A673 (cell line): ENCODE results near the gene RABGAP1L. TPM values are rescaled to one million over a fixed set of nuclear protein-coding genes. Genes with fewer than 3 reads are reported as not detected.

ENCODE experiments used
- BruUV-seq: library from RNA; stranded (reverse); fragments of 400-500 nt; replicated peaks from 2 replicates; lab custom pipeline; 2021; lab: Mats Ljungman, UMichigan
- CTCF ChIA-PET: fragments of 300-600 bp; sonication (Branson Sonifier 250); formaldehyde crosslinking; loops from one replicate; lab custom pipeline; 2022; ENCODE audit warnings: antibody characterized with exemption; lab: Charles Lee
- POLR2A ChIA-PET: fragments of 300-600 bp; sonication (Branson Sonifier 250); formaldehyde crosslinking; loops from one replicate; lab custom pipeline; 2022; ENCODE audit warnings: antibody characterized with exemption; ENCODE audit not compliant: low non-redundant PET; lab: Charles Lee
- DNase-seq: peaks from one replicate; pipeline ENCODE4 v3.0.0-alpha.2; 2015; ENCODE audit warnings: low spot score
- H3K27ac ChIP-seq: fragments of 200-600 bp; sonication (generic); 2 replicates; pipeline ENCODE4 v1.5.1; 2016; ENCODE audit warnings: mixed run types, low read depth, mild to moderate bottlenecking, mixed read lengths, antibody characterized with exemption, low read length; ENCODE audit not compliant: poor library complexity, severe bottlenecking
- H3K27me3 ChIP-seq: fragments of 200-600 bp; sonication (generic); replicated peaks from 2 replicates; pipeline ENCODE4 v1.6.1; 2017; ENCODE audit warnings: mixed run types, low read depth, mild to moderate bottlenecking, mixed read lengths, antibody characterized with exemption, low read length; ENCODE audit not compliant: insufficient read depth, poor library complexity
- H3K36me3 ChIP-seq: fragments of 200-600 bp; sonication (generic); 2 replicates; pipeline ENCODE4 v1.6.1; 2016; ENCODE audit warnings: mixed run types, mild to moderate bottlenecking, mixed read lengths, antibody characterized with exemption, low read length; ENCODE audit not compliant: insufficient read depth, poor library complexity, severe bottlenecking
- H3K4me1 ChIP-seq: fragments of 200-600 bp; sonication (generic); 2 replicates; pipeline ENCODE4 v1.6.1; 2017; ENCODE audit warnings: mixed run types, mild to moderate bottlenecking, mixed read lengths, antibody characterized with exemption, low read length; ENCODE audit not compliant: insufficient read depth, poor library complexity, severe bottlenecking
- H3K4me3 ChIP-seq: fragments of 200-600 bp; sonication (generic); 2 replicates; pipeline ENCODE4 v1.5.1; 2016; ENCODE audit warnings: low read depth, mixed run types, mild to moderate bottlenecking, mixed read lengths, low read length; ENCODE audit not compliant: poor library complexity, severe bottlenecking
- H3K9me3 ChIP-seq: fragments of 200-600 bp; sonication (generic); 2 replicates; pipeline ENCODE4 v1.6.1; 2016; ENCODE audit warnings: mixed run types, low read depth, mild to moderate bottlenecking, mixed read lengths, antibody characterized with exemption, low read length; ENCODE audit not compliant: poor library complexity, severe bottlenecking
- EZH2 ChIP-seq: fragments of 200-600 bp; sonication (generic); IDR thresholded peaks from 2 replicates; pipeline ENCODE4 v1.6.1; 2017; ENCODE audit warnings: borderline replicate concordance, low read depth, mild to moderate bottlenecking, mixed read lengths, antibody characterized with exemption, low read length; ENCODE audit not compliant: poor library complexity, severe bottlenecking
- intact Hi-C: fragments of 100-400 bp; cut with micrococcal nuclease; formaldehyde crosslinking; loops from one replicate; pipeline ENCODE4 v1.10.0; 2022; ENCODE audit not compliant: unreplicated experiment
- total RNA-seq: library from RNA; stranded (reverse); gene quantifications from 2 replicates; pipeline ENCODE4 v1.2.3, GENCODE V29; 2021
- TF ChIP-seq, protein P1 (sequence below): fragments of 300-800, 200-600 bp; sonication (generic); conservative IDR thresholded peaks from 2 replicates; pipeline ENCODE4 v1.5.1; 2017; ENCODE audit warnings: low read depth, mild to moderate bottlenecking, antibody characterized with exemption, low read length, moderate library complexity, mixed read lengths

Gene RABGAP1L
- total RNA-seq, 1 experiment from 2014 or later: 19.3 TPM

- Histone ChIP-seq H3K4me3 (no peak overlapping the region), H3K4me1 (no peaks in the 10 kb centered on the region), H3K36me3 (no peaks in the 10 kb centered on the region), H3K9me3 (no peaks in the 10 kb centered on the region), H3K27ac (no peak overlapping the region), H3K27me3 (no peaks in the 10 kb centered on the region)
- ChIA-PET CTCF (no interaction called here), POLR2A (no interaction called here)
- TF ChIP-seq EZH2: no peak
- TF ChIP-seq, protein P1, sequence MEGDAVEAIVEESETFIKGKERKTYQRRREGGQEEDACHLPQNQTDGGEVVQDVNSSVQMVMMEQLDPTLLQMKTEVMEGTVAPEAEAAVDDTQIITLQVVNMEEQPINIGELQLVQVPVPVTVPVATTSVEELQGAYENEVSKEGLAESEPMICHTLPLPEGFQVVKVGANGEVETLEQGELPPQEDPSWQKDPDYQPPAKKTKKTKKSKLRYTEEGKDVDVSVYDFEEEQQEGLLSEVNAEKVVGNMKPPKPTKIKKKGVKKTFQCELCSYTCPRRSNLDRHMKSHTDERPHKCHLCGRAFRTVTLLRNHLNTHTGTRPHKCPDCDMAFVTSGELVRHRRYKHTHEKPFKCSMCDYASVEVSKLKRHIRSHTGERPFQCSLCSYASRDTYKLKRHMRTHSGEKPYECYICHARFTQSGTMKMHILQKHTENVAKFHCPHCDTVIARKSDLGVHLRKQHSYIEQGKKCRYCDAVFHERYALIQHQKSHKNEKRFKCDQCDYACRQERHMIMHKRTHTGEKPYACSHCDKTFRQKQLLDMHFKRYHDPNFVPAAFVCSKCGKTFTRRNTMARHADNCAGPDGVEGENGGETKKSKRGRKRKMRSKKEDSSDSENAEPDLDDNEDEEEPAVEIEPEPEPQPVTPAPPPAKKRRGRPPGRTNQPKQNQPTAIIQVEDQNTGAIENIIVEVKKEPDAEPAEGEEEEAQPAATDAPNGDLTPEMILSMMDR: no peak
- no peak for DNase-seq
- no TSS peak for BruUV-seq
- intact Hi-C loops: no loop called here
These were observed 806.2 kb downstream of the RABGAP1L start for GRCh38 chr1:174965362-174966007.

DNA sequence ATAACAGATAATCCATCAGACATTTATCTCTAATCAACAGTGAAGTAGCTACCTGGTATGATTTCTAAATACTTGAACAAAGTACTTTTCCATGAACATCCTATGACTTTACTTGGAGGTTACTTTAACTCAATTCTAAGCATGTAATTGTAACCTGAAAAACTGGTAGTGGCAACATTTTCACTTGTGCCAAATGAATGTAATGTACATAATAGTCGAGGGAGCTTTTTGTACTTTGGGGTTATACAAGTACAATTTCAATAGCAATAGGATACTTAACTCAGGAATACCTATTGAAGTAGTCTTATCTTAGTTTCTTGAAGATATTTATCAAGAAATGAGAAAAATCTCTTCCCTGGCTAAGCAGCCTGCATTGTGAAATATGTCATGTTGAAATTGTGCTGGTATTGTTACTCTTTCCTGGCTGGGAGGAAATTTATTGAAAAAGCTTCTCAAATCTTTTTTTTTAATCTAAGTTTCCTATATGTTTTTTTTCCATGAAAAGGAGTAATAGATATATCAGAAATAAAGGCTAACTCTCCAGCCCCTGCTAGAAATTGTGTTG, 806.8 kb downstream of the RABGAP1L start:
- POLR2A ChIA-PET: no interaction called here

DNA sequence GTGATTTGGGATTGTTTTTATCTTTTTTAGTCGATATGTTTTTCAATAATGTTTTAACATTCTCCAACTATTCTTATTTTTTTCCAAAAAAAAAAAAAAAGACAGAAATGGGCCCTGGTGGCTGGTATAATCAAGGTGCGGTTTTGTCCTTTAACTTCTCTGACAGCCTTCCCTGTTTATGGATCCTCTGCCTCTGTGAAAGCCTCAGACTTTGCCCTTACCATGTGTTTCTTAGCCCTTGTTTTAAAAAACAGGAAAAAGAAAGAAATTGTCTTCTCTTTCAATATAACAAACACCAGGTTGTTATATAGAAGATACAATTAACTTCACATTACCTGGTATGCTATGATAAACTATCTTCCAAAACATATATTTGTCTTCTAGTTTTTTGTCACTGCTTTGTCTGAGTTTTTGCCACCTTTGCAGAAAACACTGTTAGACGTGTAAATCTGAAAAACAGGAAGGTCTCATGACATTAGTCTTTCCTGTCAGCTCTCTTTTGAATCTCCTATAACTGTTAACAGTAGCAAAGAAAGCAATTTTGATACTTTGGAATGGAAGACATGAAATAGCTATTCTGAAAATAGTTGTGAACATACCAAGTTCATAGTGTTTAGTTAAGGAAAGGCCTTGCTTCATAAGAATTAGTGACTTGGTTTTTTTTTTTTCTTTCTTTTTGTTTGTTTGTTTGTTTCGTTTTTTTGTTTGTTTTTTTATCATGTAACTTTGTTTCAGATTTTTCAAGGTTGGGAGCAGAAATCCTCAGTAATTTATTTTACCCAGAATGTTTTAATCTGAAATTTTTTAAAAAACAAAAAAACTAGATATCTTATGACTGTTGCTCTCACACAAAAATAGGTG, 808.8 kb downstream of the RABGAP1L start:
- DNase-seq: no peak
- Histone ChIP-seq H3K4me1 (no peaks in the 10 kb centered on the region), H3K4me3 (no peak overlapping the region), H3K36me3 (no peaks in the 10 kb centered on the region), H3K27ac (no peak overlapping the region), H3K27me3 (no peaks in the 10 kb centered on the region), H3K9me3 (no peaks in the 10 kb centered on the region)
- no TSS peak for BruUV-seq
- TF ChIP-seq, protein P1: no peak
- no peak for TF ChIP-seq EZH2
- CTCF ChIA-PET: no interaction called here
- POLR2A ChIA-PET: no interaction called here
- intact Hi-C loops: no loop called here

More for the DNA sequence above, 806.8 kb downstream of the RABGAP1L start:
- Histone ChIP-seq H3K4me1 (no peaks in the 10 kb centered on the region), H3K4me3 (no peak overlapping the region), H3K27ac (no peak overlapping the region), H3K9me3 (no peaks in the 10 kb centered on the region), H3K27me3 (no peaks in the 10 kb centered on the region), H3K36me3 (no peaks in the 10 kb centered on the region)
- intact Hi-C loops: no loop called here
- TF ChIP-seq, protein P1: no peak
- no peak for TF ChIP-seq EZH2
- BruUV-seq: no TSS peak
- CTCF ChIA-PET: no interaction called here
- no peak for DNase-seq
